Measurements from ENCODE around the gene DNMT3A. TPM values are rescaled to one million over a fixed set of nuclear protein-coding genes. Genes with fewer than 3 reads are reported as not detected.
A peak's percentile ranks its signal among the peaks of the same experiment; 100 is the strongest.
"Not testable (repeated sequence)": the region's sequence is repeated elsewhere in the genome, so short reads cannot be mapped to it uniquely, and the experiment has no call there.

Gene DNMT3A
- total RNA-seq, 1 donor from 2014 or later: 12.9 TPM

DNA sequence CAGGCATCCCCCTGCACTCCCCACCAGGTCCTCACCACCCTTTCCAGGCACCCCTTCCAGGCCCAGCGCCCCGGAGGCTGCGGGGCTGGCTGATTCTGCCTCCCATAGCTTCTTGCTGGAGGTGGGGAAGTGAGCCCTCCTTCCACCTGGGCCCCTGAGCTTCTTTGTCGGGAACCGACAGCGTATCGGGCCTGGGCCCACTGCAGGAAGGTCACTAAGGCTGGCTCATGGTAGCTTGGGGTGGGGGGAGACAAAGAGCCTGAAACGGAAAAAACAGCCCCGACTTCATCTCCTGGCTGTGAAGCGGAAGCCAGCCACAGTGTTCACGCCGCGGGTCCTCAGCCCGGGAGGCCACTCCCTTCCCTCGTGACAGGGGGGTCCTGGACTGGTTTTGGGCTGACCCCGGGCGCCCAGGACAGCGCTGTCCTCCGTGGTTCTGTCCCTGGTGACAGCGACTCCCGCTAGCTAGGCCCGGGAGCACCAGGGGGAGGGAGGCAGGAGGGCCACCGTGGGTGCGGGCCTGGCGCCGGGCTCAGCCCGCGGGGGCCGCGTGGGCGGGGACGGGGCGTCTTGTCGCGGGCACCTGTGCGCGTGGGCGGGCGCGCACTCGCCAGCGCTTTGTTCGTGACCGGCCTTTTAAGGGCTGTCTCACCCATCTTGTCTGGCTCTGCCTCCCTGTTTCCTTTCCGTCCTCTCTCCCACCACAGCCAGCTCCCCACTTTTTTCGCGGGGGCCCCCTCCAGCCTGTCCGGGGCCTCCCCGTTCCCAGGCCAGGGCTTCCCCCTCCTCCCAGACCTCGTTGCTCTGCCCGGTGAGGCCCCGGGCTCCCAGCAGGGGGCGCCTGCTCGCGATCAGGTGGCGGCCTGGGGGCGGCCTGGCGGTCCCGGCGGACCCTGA, 64.9 kb downstream of the DNMT3A start:
- peaks cover 2% of the 10 kb centered on the region for H3K36me3 ChIP-seq (ENCODE audit: control insufficient read depth, insufficient read depth, low read length)
- TF ChIP-seq, protein P1, sequence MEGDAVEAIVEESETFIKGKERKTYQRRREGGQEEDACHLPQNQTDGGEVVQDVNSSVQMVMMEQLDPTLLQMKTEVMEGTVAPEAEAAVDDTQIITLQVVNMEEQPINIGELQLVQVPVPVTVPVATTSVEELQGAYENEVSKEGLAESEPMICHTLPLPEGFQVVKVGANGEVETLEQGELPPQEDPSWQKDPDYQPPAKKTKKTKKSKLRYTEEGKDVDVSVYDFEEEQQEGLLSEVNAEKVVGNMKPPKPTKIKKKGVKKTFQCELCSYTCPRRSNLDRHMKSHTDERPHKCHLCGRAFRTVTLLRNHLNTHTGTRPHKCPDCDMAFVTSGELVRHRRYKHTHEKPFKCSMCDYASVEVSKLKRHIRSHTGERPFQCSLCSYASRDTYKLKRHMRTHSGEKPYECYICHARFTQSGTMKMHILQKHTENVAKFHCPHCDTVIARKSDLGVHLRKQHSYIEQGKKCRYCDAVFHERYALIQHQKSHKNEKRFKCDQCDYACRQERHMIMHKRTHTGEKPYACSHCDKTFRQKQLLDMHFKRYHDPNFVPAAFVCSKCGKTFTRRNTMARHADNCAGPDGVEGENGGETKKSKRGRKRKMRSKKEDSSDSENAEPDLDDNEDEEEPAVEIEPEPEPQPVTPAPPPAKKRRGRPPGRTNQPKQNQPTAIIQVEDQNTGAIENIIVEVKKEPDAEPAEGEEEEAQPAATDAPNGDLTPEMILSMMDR (IDR thresholded peaks at IDR 0.05; ENCODE audit: insufficient read depth, low read length, severe bottlenecking): peak; percentile 79
- no peaks in the 10 kb centered on the region for H3K27me3 ChIP-seq (ENCODE audit: control insufficient read depth, insufficient read depth, low read length)
- DNase-seq (ENCODE audit: low read depth) (no peak), FAIRE-seq (no peak)
- peak overlapping the region; percentile 35 for H3K4me3 ChIP-seq (ENCODE audit: low read depth, low read length)

DNA sequence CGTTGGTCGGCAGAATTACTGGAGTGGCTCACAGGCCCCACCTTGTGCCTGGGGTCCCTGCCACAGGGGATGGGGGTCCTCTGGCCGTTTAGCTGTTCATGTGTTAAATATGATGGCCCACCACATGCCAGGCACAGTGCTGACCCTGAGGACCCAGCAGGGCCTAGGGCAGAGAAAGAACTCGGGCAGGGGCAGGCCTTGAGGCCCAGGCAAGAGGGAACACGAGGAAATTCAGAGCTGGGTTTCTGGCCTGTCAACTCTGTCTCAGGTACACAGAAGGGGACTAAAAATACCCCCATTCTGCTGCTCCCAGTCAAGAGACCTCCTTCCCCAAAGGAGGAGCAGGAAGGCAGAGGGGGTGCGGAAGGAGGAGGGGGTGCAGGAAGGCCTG, 66.2 kb downstream of the DNMT3A start:
- TF ChIP-seq, protein P1 (IDR thresholded peaks at IDR 0.05; ENCODE audit: insufficient read depth, low read length, severe bottlenecking): no peak
- H3K27me3 ChIP-seq (ENCODE audit: control insufficient read depth, insufficient read depth, low read length): no peaks in the 10 kb centered on the region
- H3K36me3 ChIP-seq (ENCODE audit: control insufficient read depth, insufficient read depth, low read length): no peaks in the 10 kb centered on the region
- DNase-seq (ENCODE audit: low read depth) (no peak), FAIRE-seq (no peak)
- H3K4me3 ChIP-seq (ENCODE audit: low read depth, low read length): no peak overlapping the region

DNA sequence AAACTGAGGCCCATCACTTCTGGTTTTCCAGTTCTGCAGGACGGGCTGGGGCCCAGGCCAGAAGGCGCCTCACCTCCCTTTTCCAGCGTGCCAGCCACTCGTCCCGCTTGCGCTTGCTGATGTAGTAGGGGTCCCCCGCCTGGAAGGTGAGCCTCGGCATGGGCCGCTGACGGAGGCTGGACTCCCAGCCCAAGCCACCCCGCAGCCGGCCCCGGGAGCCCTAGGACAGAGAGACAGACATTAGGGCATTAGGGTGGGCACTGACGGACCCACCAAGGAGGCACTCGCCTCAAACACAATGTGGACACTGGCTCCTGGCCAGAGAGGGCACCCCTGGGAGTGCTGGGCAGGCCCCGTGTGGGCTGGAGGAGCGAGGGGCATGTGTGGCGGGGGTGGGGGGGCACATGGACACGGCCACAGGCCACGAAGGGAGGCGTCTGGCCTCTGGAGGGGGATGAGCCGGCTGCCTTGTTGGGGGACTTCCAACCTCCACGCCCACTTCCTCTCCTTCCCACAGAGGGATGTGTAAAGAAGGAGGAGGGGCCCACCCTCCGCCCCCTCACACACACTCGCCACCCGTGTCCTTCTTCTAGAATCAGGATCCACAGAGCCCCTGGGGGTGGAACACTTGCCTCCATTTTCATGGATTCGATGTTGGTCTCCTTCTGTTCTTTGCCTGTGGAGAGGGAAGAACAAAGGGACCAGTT, 66.7 kb downstream of the DNMT3A start:
- Histone ChIP-seq H3K4me3 (ENCODE audit: low read depth, low read length) (no peak overlapping the region), H3K27me3 (ENCODE audit: control insufficient read depth, insufficient read depth, low read length) (no peaks in the 10 kb centered on the region), H3K36me3 (ENCODE audit: control insufficient read depth, insufficient read depth, low read length) (no peaks in the 10 kb centered on the region)
- FAIRE-seq (no peak), DNase-seq (ENCODE audit: low read depth) (no peak)
- TF ChIP-seq, protein P1 (IDR thresholded peaks at IDR 0.05; ENCODE audit: insufficient read depth, low read length, severe bottlenecking): no peak

DNA sequence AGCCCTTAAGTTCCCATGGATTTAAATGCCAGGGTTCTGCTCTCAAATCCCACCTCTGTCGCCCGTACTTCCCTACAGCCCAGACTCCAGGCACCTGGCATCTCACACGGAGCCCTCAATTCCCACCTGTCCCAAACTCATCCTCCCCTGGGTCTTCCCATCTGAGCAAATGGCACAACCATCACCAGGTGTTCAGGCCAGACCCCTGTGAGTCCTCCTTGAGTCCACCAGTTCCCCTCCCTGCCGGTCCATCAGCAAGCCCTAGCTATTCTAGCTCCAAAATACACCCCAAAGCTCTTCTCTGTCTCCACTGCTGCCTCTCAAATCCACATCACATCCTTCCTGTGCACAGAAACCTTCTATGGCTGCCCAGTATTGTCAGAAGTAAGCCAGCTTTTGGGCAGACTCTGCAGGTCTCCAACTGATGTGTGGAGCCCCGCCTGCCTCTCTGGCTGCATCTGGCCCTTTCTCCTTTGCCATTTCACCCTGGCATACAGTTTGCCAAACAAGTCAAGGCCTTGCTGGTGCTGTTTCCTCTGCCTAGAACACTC, 67.7 kb downstream of the DNMT3A start:
- TF ChIP-seq, protein P1 (IDR thresholded peaks at IDR 0.05; ENCODE audit: insufficient read depth, low read length, severe bottlenecking): no peak
- Histone ChIP-seq H3K27me3 (ENCODE audit: control insufficient read depth, insufficient read depth, low read length) (no peaks in the 10 kb centered on the region), H3K36me3 (ENCODE audit: control insufficient read depth, insufficient read depth, low read length) (peaks cover 2% of the 10 kb centered on the region), H3K4me3 (ENCODE audit: low read depth, low read length) (no peak overlapping the region)
- no peak for DNase-seq (ENCODE audit: low read depth)
- no peak for FAIRE-seq

DNA sequence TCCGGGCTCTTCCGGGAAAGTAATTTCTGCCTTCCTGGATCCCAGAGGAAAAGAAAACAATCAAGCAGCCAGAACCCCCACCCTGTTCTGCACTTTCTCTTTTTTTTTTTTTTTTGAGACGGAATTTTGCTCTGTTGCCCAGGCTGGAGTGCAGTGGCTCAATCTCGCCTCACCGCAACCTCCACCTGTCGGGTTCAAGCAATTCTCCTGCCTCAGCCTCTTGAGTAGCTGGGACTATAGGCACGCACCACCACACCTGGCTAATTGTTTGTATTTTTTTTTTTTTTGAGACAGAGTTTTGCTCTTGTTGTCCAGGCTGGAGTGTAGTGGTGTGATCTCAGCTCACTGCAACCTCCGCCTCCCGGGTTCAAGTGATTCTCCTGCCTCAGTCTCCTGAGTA, 69.0 kb downstream of the DNMT3A start:
- not testable (repeated sequence) for H3K36me3 ChIP-seq (ENCODE audit: control insufficient read depth, insufficient read depth, low read length); FAIRE-seq; H3K4me3 ChIP-seq (ENCODE audit: low read depth, low read length); H3K27me3 ChIP-seq (ENCODE audit: control insufficient read depth, insufficient read depth, low read length); DNase-seq (ENCODE audit: low read depth)

DNA sequence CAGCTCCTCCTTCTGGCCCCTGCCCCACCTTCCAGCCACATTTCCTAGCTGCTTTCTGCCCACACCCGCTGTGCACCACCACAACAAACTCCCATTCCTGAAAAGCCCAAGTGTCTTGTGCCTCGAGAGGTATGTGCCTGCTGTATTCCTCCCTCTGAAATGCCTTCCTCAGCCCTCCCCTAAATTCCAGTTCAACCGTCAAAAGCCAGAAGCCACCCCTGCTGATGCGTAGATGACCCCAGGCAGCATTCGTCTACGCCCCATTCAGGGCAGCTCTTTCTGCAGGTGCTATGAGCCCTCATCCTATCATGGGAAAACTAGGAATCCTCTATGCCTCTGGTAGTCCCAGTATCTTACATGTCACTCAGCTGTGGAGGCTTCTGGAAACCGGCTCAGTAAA, 71.7 kb downstream of the DNMT3A start:
- FAIRE-seq (no peak), DNase-seq (ENCODE audit: low read depth) (no peak)
- H3K36me3 ChIP-seq (ENCODE audit: control insufficient read depth, insufficient read depth, low read length): peaks cover 3% of the 10 kb centered on the region
- no peak overlapping the region for H3K4me3 ChIP-seq (ENCODE audit: low read depth, low read length)
- TF ChIP-seq, protein P1 (IDR thresholded peaks at IDR 0.05; ENCODE audit: insufficient read depth, low read length, severe bottlenecking): no peak
- no peaks in the 10 kb centered on the region for H3K27me3 ChIP-seq (ENCODE audit: control insufficient read depth, insufficient read depth, low read length)

Measured in bronchial epithelial cell (primary cell).